ENCODE data around the gene GRAMD4. TPM values are rescaled to one million over a fixed set of nuclear protein-coding genes. Genes with fewer than 3 reads are reported as not detected.

GRAMD4 gene
- total RNA-seq, 1 experiment from 2014 or later = 25.3 TPM

DNA sequence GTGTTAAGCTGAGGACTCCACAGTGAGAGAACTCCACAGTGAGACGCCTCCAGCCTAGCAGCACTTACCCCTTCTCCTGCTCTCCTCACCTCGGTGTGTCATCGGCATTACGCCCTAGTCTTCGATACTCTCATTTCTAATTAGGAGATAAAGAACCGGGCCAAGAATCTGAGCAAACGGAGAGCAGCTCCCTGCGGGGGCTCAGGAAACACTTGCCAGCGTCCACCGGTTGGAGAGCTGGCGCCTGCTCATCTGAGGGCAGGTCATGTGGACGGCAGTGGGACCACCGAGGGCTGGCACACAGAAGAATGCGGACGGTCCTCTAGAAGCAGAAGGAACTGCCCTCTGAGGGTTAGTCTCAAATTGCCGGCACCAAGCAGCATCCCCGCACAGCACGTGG, 104.9 kb downstream of the GRAMD4 start:
- no peak overlapping the region for H3K27ac ChIP-seq (ENCODE audit: low read length)
- CTCF ChIA-PET = no interaction called here
- H3F3A ChIP-seq (ENCODE audit: low read length, unreplicated experiment) = no peaks in the 10 kb centered on the region

DNA sequence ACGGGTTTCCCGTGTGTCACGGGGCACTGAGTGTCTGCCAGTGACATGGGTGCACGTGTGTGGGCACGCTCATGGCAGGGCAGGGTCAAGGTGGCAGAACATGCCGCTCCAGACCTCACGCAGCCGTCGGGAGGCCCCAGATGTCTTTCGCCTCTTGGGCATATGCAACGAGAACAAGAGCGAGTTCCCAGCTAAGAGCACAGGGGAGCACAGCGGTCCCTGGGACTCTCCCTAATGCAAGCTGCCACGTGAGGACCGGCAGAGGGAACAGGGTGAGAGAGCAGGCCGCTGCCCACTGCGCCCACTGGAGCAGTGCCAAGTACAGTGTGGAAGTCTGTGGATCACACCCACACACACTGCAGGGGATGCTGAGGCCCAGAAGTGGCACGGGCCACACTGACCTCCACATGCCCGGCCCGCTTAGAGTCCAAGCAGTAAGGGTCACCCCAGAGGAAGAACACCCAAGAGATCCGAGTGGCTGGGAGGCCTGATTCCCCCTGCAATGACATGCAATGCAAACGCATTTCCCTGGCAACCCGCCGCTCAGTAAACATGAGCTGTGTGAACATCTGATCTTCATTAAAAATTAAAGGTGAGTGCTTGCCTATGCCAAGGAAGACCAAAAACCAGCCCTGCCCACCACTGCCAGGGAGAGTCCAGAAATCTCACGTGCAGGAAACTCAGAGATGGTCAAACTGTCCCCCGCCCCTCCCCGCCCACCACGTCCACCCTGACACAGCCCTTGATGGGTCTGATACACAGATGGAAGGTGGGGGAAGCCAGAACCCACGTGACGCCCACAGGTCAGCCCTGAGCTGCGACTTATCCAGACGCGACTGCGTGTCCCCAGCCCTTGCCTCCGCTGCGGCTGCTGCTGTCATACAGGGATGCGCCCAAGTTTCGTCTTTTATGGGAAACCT, 106.1 kb downstream of the GRAMD4 start:
- Histone ChIP-seq H3K9me3 (ENCODE audit: low read length) (no peaks in the 10 kb centered on the region), H2AFZ (ENCODE audit: low read length) (no peak overlapping the region), H3K4me2 (ENCODE audit: low read length) (no peak overlapping the region), H3K9me2 (replicated peaks; ENCODE audit: low read length) (no peaks in the 10 kb centered on the region), H3K27ac (ENCODE audit: low read length) (no peak overlapping the region), H3F3A (ENCODE audit: low read length, unreplicated experiment) (no peaks in the 10 kb centered on the region), H4K20me1 (ENCODE audit: low read length) (no peaks in the 10 kb centered on the region), H3K36me3 (ENCODE audit: low read depth, low read length) (no peaks in the 10 kb centered on the region), H3K79me2 (ENCODE audit: low read length) (no peaks in the 10 kb centered on the region), H3K4me3 (ENCODE audit: low read length) (no peak overlapping the region), H3K4me1 (ENCODE audit: insufficient read depth, low read length) (no peaks in the 10 kb centered on the region), H3K9ac (ENCODE audit: low read length) (no peak overlapping the region), H3K27me3 (ENCODE audit: low read length) (no peaks in the 10 kb centered on the region)
- DNase-seq (no peak), ATAC-seq (no peak)
- ChIA-PET CTCF (no interaction called here), POLR2A (ENCODE audit: unreplicated experiment) (no interaction called here)
- TF ChIP-seq EZH2 (IDR thresholded peaks at IDR 0.05; ENCODE audit: low read length, unreplicated experiment) = no peak
- no peak for TF ChIP-seq EZH2phosphoT487 (IDR thresholded peaks at IDR 0.05; ENCODE audit: borderline replicate concordance, low read length)
- TF ChIP-seq, protein P1, sequence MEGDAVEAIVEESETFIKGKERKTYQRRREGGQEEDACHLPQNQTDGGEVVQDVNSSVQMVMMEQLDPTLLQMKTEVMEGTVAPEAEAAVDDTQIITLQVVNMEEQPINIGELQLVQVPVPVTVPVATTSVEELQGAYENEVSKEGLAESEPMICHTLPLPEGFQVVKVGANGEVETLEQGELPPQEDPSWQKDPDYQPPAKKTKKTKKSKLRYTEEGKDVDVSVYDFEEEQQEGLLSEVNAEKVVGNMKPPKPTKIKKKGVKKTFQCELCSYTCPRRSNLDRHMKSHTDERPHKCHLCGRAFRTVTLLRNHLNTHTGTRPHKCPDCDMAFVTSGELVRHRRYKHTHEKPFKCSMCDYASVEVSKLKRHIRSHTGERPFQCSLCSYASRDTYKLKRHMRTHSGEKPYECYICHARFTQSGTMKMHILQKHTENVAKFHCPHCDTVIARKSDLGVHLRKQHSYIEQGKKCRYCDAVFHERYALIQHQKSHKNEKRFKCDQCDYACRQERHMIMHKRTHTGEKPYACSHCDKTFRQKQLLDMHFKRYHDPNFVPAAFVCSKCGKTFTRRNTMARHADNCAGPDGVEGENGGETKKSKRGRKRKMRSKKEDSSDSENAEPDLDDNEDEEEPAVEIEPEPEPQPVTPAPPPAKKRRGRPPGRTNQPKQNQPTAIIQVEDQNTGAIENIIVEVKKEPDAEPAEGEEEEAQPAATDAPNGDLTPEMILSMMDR (conservative IDR thresholded peaks at IDR 0.05; ENCODE audit: low read depth, low read length) = no peak
- BruUV-seq (replicated peaks) = no TSS peak
- intact Hi-C loops (cut with micrococcal nuclease) = no loop called here

More for the DNA sequence above, 104.9 kb downstream of the GRAMD4 start:
- Histone ChIP-seq H2AFZ (ENCODE audit: low read length) (no peak overlapping the region), H3K9me3 (ENCODE audit: low read length) (no peaks in the 10 kb centered on the region), H3K4me2 (ENCODE audit: low read length) (no peak overlapping the region), H3K9ac (ENCODE audit: low read length) (no peak overlapping the region), H3K36me3 (ENCODE audit: low read depth, low read length) (no peaks in the 10 kb centered on the region), H4K20me1 (ENCODE audit: low read length) (no peaks in the 10 kb centered on the region), H3K4me3 (ENCODE audit: low read length) (no peak overlapping the region), H3K9me2 (replicated peaks; ENCODE audit: low read length) (no peaks in the 10 kb centered on the region), H3K79me2 (ENCODE audit: low read length) (no peaks in the 10 kb centered on the region), H3K27me3 (ENCODE audit: low read length) (no peaks in the 10 kb centered on the region), H3K4me1 (ENCODE audit: insufficient read depth, low read length) (no peaks in the 10 kb centered on the region)
- BruUV-seq (replicated peaks) = no TSS peak
- TF ChIP-seq, protein P1 (conservative IDR thresholded peaks at IDR 0.05; ENCODE audit: low read depth, low read length) = no peak
- TF ChIP-seq EZH2 (IDR thresholded peaks at IDR 0.05; ENCODE audit: low read length, unreplicated experiment) = no peak
- TF ChIP-seq EZH2phosphoT487 (IDR thresholded peaks at IDR 0.05; ENCODE audit: borderline replicate concordance, low read length) = no peak
- ATAC-seq (no peak), DNase-seq (no peak)
- POLR2A ChIA-PET (ENCODE audit: unreplicated experiment) = no interaction called here
- intact Hi-C loops (cut with micrococcal nuclease) = no loop called here

DNA sequence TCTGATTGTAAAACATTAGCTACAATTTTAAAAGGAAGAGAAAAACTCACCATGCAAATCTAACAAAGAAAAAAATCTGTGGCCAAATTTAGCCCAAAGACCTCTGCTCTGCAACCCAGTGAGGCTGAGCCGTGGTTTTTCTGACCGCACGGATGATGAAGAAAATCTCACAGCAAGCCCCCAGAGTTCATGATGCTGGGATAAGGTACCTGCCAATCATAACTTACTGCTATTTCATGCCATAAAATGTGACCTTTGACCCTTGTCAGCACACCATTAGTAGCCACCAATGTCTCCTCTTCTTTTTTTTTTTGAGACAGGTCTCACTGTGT, 106.8 kb downstream of the GRAMD4 start:
- Histone ChIP-seq H3F3A (ENCODE audit: low read length, unreplicated experiment) (no peaks in the 10 kb centered on the region), H3K4me2 (ENCODE audit: low read length) (no peak overlapping the region), H3K9ac (ENCODE audit: low read length) (no peak overlapping the region), H3K27ac (ENCODE audit: low read length) (no peak overlapping the region), H4K20me1 (ENCODE audit: low read length) (no peaks in the 10 kb centered on the region), H3K4me1 (ENCODE audit: insufficient read depth, low read length) (no peaks in the 10 kb centered on the region), H3K9me3 (ENCODE audit: low read length) (no peaks in the 10 kb centered on the region), H3K9me2 (replicated peaks; ENCODE audit: low read length) (no peaks in the 10 kb centered on the region), H3K27me3 (ENCODE audit: low read length) (no peaks in the 10 kb centered on the region), H3K79me2 (ENCODE audit: low read length) (no peaks in the 10 kb centered on the region), H2AFZ (ENCODE audit: low read length) (no peak overlapping the region), H3K36me3 (ENCODE audit: low read depth, low read length) (no peaks in the 10 kb centered on the region), H3K4me3 (ENCODE audit: low read length) (no peak overlapping the region)
- intact Hi-C loops (cut with micrococcal nuclease) = no loop called here
- no peak for TF ChIP-seq EZH2 (IDR thresholded peaks at IDR 0.05; ENCODE audit: low read length, unreplicated experiment)
- TF ChIP-seq, protein P1 (conservative IDR thresholded peaks at IDR 0.05; ENCODE audit: low read depth, low read length) = no peak
- TF ChIP-seq EZH2phosphoT487 (IDR thresholded peaks at IDR 0.05; ENCODE audit: borderline replicate concordance, low read length) = no peak
- ATAC-seq (no peak), DNase-seq (no peak)
- CTCF ChIA-PET = no interaction called here
- POLR2A ChIA-PET (ENCODE audit: unreplicated experiment) = no interaction called here
- BruUV-seq (replicated peaks) = no TSS peak
